ENCODE measurements around the gene GARIN3.

The GARIN3 gene

GRCh38 chr5:157178966-157179365 is 12.9 kb upstream of the GARIN3 start:
- Histone ChIP-seq H3K4me1 (ENCODE audit: insufficient read depth, low read length, severe bottlenecking) (peaks cover 38% of the 10 kb centered on the region), H3K27ac (ENCODE audit: low read depth, low read length, poor library complexity, severe bottlenecking) (no peak overlapping the region), H3K9me3 (ENCODE audit: low read length) (no peaks in the 10 kb centered on the region), H3F3A (ENCODE audit: insufficient read depth, low read length) (no peaks in the 10 kb centered on the region), H3K27me3 (ENCODE audit: insufficient read depth, low read length) (no peaks in the 10 kb centered on the region), H3K36me3 (ENCODE audit: insufficient read depth, low read length) (peaks cover 3% of the 10 kb centered on the region; the same call in 1 of the 2 replicates), H3K9me2 (ENCODE audit: low read depth, low read length) (no peaks in the 10 kb centered on the region), H3K4me2 (ENCODE audit: low read length) (peak overlapping the region; percentile 16; the same call in 1 of the 2 replicates), H3K9ac (ENCODE audit: low read length) (no peak overlapping the region), H3K79me2 (ENCODE audit: insufficient read depth, low read length) (peaks cover 39% of the 10 kb centered on the region), H4K20me1 (ENCODE audit: insufficient read depth, low read length) (no peaks in the 10 kb centered on the region), H2AFZ (ENCODE audit: low read length) (no peak overlapping the region), H3K4me3 (ENCODE audit: low read depth, low read length, poor library complexity, severe bottlenecking) (no peak overlapping the region)
- TF ChIP-seq EZH2 (IDR thresholded peaks at IDR 0.05; ENCODE audit: borderline replicate concordance, low read length) (no peak), CTCF (IDR thresholded peaks at IDR 0.05; ENCODE audit: low read length) (no peak)

GRCh38 chr5:157177953-157178352 is 11.9 kb upstream of the GARIN3 start:
- H3K4me3 ChIP-seq (ENCODE audit: low read depth, low read length, poor library complexity, severe bottlenecking) = no peak overlapping the region
- H3K4me1 ChIP-seq (ENCODE audit: insufficient read depth, low read length, severe bottlenecking) = peaks cover 32% of the 10 kb centered on the region
- H3K9ac ChIP-seq (ENCODE audit: low read length) = no peak overlapping the region
- no peaks in the 10 kb centered on the region for H3F3A ChIP-seq (ENCODE audit: insufficient read depth, low read length)
- no peaks in the 10 kb centered on the region for H4K20me1 ChIP-seq (ENCODE audit: insufficient read depth, low read length)
- H3K9me3 ChIP-seq (ENCODE audit: low read length) = no peaks in the 10 kb centered on the region
- no peak overlapping the region for H3K4me2 ChIP-seq (ENCODE audit: low read length)
- no peak overlapping the region for H3K27ac ChIP-seq (ENCODE audit: low read depth, low read length, poor library complexity, severe bottlenecking)
- no peaks in the 10 kb centered on the region for H3K9me2 ChIP-seq (ENCODE audit: low read depth, low read length)
- no peaks in the 10 kb centered on the region for H3K36me3 ChIP-seq (ENCODE audit: insufficient read depth, low read length)
- H2AFZ ChIP-seq (ENCODE audit: low read length) = no peak overlapping the region
- H3K27me3 ChIP-seq (ENCODE audit: insufficient read depth, low read length) = no peaks in the 10 kb centered on the region
- peaks cover 29% of the 10 kb centered on the region for H3K79me2 ChIP-seq (ENCODE audit: insufficient read depth, low read length)
- TF ChIP-seq CTCF (IDR thresholded peaks at IDR 0.05; ENCODE audit: low read length) = no peak
- TF ChIP-seq EZH2 (IDR thresholded peaks at IDR 0.05; ENCODE audit: borderline replicate concordance, low read length) = no peak

- H3K9me2 ChIP-seq (ENCODE audit: low read depth, low read length) = no peaks in the 10 kb centered on the region
- no peaks in the 10 kb centered on the region for H3K27me3 ChIP-seq (ENCODE audit: insufficient read depth, low read length)
- no peak overlapping the region for H2AFZ ChIP-seq (ENCODE audit: low read length)
- 0 out of 2 replicates have a peak, but pooled peaks cover 3% of the 10 kb centered on the region for H3K79me2 ChIP-seq (ENCODE audit: insufficient read depth, low read length)
- no peak overlapping the region for H3K27ac ChIP-seq (ENCODE audit: low read depth, low read length, poor library complexity, severe bottlenecking)
- TF ChIP-seq CTCF (IDR thresholded peaks at IDR 0.05; ENCODE audit: low read length) (no peak), EZH2 (IDR thresholded peaks at IDR 0.05; ENCODE audit: borderline replicate concordance, low read length) (no peak)
- no peaks in the 10 kb centered on the region for H3K36me3 ChIP-seq (ENCODE audit: insufficient read depth, low read length)
- no peak overlapping the region for H3K9ac ChIP-seq (ENCODE audit: low read length)
- H3K4me1 ChIP-seq (ENCODE audit: insufficient read depth, low read length, severe bottlenecking) = peaks cover 43% of the 10 kb centered on the region
- H3K9me3 ChIP-seq (ENCODE audit: low read length) = no peaks in the 10 kb centered on the region
- H3K4me3 ChIP-seq (ENCODE audit: low read depth, low read length, poor library complexity, severe bottlenecking) = no peak overlapping the region
- no peaks in the 10 kb centered on the region for H3F3A ChIP-seq (ENCODE audit: insufficient read depth, low read length)
- H4K20me1 ChIP-seq (ENCODE audit: insufficient read depth, low read length) = no peaks in the 10 kb centered on the region
- H3K4me2 ChIP-seq (ENCODE audit: low read length) = no peak overlapping the region
Measured at GRCh38 chr5:157175071-157175612, 9.1 kb upstream of the GARIN3 start.
